CD8-positive, alpha-beta memory T cell (primary cell): ENCODE data around the gene ASPSCR1. TPM values are rescaled to one million over a fixed set of nuclear protein-coding genes. Genes with fewer than 3 reads are reported as not detected.

Experiments used
- CTCF ChIA-PET: fragments of 350-600 bp; sonication (Branson Sonifier 250); formaldehyde crosslinking; loops from one replicate; lab custom pipeline; 2021; ENCODE audit warnings: antibody characterized with exemption; lab: Charles Lee
- POLR2A ChIA-PET: fragments of 350-600 bp; sonication (Branson Sonifier 250); formaldehyde crosslinking; loops from one replicate; lab custom pipeline; 2021; ENCODE audit warnings: antibody characterized with exemption; lab: Charles Lee
- DNase-seq, 5 donors: peaks; one replicate each; pipeline versions ENCODE4 v3.0.0 to v3.0.0-alpha.2; 2020 to 2022; ENCODE audit warnings: mixed read lengths in 1 of 5
- H3K27ac ChIP-seq: one replicate; pipeline ENCODE4 v1.7.0; 2013; ENCODE audit warnings: low read depth, mild to moderate bottlenecking, low read length, moderate library complexity
- H3K27me3 ChIP-seq: 2 replicates; pipeline ENCODE4 v1.7.0; 2013; ENCODE audit warnings: low read length, mild to moderate bottlenecking; ENCODE audit not compliant: insufficient read depth, poor library complexity, severe bottlenecking
- H3K36me3 ChIP-seq: 2 replicates; pipeline ENCODE4 v1.7.0; 2013; ENCODE audit warnings: mild to moderate bottlenecking, low read length, moderate library complexity; ENCODE audit not compliant: insufficient read depth
- H3K4me1 ChIP-seq: 2 replicates; pipeline ENCODE4 v1.7.0; 2013; ENCODE audit warnings: mild to moderate bottlenecking, low read length, moderate library complexity; ENCODE audit not compliant: insufficient read depth
- H3K4me3 ChIP-seq: 2 replicates; pipeline ENCODE4 v1.7.0; 2013; ENCODE audit warnings: mild to moderate bottlenecking, low read length
- H3K9me3 ChIP-seq: 2 replicates; pipeline ENCODE4 v1.7.0; 2013; ENCODE audit warnings: mild to moderate bottlenecking, low read length
- H3K27ac Mint-ChIP-seq, 8 donors: one replicate each; pipeline ENCODE4 v1.8.0; 2020 to 2021; ENCODE audit warnings: mixed read lengths in 8 of 8, mild to moderate bottlenecking in 6 of 8, inconsistent platforms in 3 of 8, moderate library complexity in 3 of 8
- H3K27me3 Mint-ChIP-seq, 2 donors: one replicate each; pipeline ENCODE4 v1.8.0; 2020 to 2021; ENCODE audit warnings: mixed read lengths in 2 of 2, mild to moderate bottlenecking in 1 of 2, moderate library complexity in 1 of 2
- H3K36me3 Mint-ChIP-seq, 3 donors: one replicate each; pipeline ENCODE4 v1.8.0; 2020 to 2021; ENCODE audit warnings: mixed read lengths in 3 of 3, inconsistent platforms in 1 of 3, mild to moderate bottlenecking in 1 of 3
- H3K4me1 Mint-ChIP-seq, 3 donors: one replicate each; pipeline ENCODE4 v1.8.0; 2020 to 2021; ENCODE audit warnings: mixed read lengths in 3 of 3, inconsistent platforms in 1 of 3, mild to moderate bottlenecking in 1 of 3
- H3K4me3 Mint-ChIP-seq, 7 donors: one replicate each; pipeline ENCODE4 v1.8.0; 2020 to 2021; ENCODE audit warnings: mixed read lengths in 7 of 7, mild to moderate bottlenecking in 6 of 7, moderate library complexity in 4 of 7, inconsistent platforms in 2 of 7
- H3K9me3 Mint-ChIP-seq, 5 donors: one replicate each; pipeline ENCODE4 v1.8.0; 2020 to 2022; ENCODE audit warnings: mixed read lengths in 5 of 5, mild to moderate bottlenecking in 3 of 5, moderate library complexity in 2 of 5, inconsistent platforms in 1 of 5
- polyA plus RNA-seq: library from polyadenylated mRNA; unstranded; fragments of 300-500 nt; fragmentation: Illumina TruSeq; gene quantifications from one replicate; pipeline ENCODE4 v1.2.3, GENCODE V29; 2021
- total RNA-seq, 2 experiments: library from RNA; stranded (reverse); gene quantifications; one replicate each; pipeline ENCODE4 v1.2.3, GENCODE V29; 2021

Gene ASPSCR1
- total and polyA plus RNA-seq, 3 experiments from 2014 or later: 29.2 to 35.9 (median 32.0) TPM

- peak in 4 of 5 donors; percentile 20 to 72 (median 50) for DNase-seq
- peaks cover 0 to 8% (median 0%) of the 10 kb centered on the region in 3 donors for H3K36me3 Mint-ChIP-seq
- Histone ChIP-seq H3K27ac (peak overlapping the region; percentile 61), H3K9me3 (no peaks in the 10 kb centered on the region), H3K27me3 (no peaks in the 10 kb centered on the region), H3K4me3 (peak overlapping the region; percentile 70), H3K4me1 (peaks cover 26% of the 10 kb centered on the region), H3K36me3 (peaks cover 6% of the 10 kb centered on the region)
- peak overlapping the region; percentile 83 to 93 (median 85) for H3K4me3 Mint-ChIP-seq
- no peaks in the 10 kb centered on the region for H3K9me3 Mint-ChIP-seq
- H3K4me1 Mint-ChIP-seq: peaks cover 17 to 34% (median 21%) of the 10 kb centered on the region in 3 donors
- peak overlapping the region in 6 of 8 donors; percentile 56 to 85 (median 70) for H3K27ac Mint-ChIP-seq
- POLR2A ChIA-PET: interaction anchor here (1.4 to 1.7 kb wide), 2 partner anchors 61 to 151 kb away, joined by 5 to 12 read pairs; partner anchors contain the start of gene NOTUM
- CTCF ChIA-PET: interaction anchor here (0.8 to 6.0 kb wide), 7 partner anchors 10 to 134 kb away, joined by 3 to 83 read pairs (median 5); partner anchors contain the start of genes DCXR, NOTUM and RAC3
- H3K27me3 Mint-ChIP-seq: peaks cover 0 to 2% of the 10 kb centered on the region in 2 donors
These were observed 43.9 kb downstream of the ASPSCR1 start for GRCh38 chr17:82021107-82021899.

- Histone ChIP-seq H3K4me1 (peaks cover 26% of the 10 kb centered on the region), H3K4me3 (peak overlapping the region; percentile 70), H3K36me3 (peaks cover 6% of the 10 kb centered on the region), H3K27ac (peak overlapping the region; percentile 61), H3K9me3 (no peaks in the 10 kb centered on the region), H3K27me3 (no peaks in the 10 kb centered on the region)
- Mint-ChIP-seq H3K9me3 (no peaks in the 10 kb centered on the region), H3K4me1 (peaks cover 17 to 34% (median 21%) of the 10 kb centered on the region in 3 donors), H3K27ac (peak overlapping the region in 5 of 8 donors; percentile 62 to 85 (median 71)), H3K27me3 (peaks cover 0 to 2% of the 10 kb centered on the region in 2 donors), H3K36me3 (peaks cover 0 to 8% (median 0%) of the 10 kb centered on the region in 3 donors), H3K4me3 (peak overlapping the region; percentile 83 to 93 (median 85))
- DNase-seq: no peak
- POLR2A ChIA-PET: interaction anchor here (0.9 to 2.3 kb wide), 5 partner anchors 16 to 251 kb away, joined by 3 to 10 read pairs (median 5); partner anchors contain the start of genes CSNK1D and DCXR
- CTCF ChIA-PET: interaction anchor here (0.8 to 6.0 kb wide), 7 partner anchors 9 to 133 kb away, joined by 3 to 83 read pairs (median 5); partner anchors contain the start of genes DCXR, NOTUM and RAC3
These were observed 44.5 kb downstream of the ASPSCR1 start for GRCh38 chr17:82021900-82022309.

GRCh38 chr17:82022310-82022980, 45.0 kb downstream of the ASPSCR1 start, which contains the start of gene CENPX:
TSS of gene CENPX (minus strand) at chr17:82022878. CDS start at chr17:82022861, 17 bp downstream.
- ChIA-PET POLR2A (interaction anchor here (0.8 to 2.3 kb wide), 9 partner anchors 15 to 497 kb away, joined by 3 to 10 read pairs (median 5); partner anchors contain the start of genes CSNK1D, DCXR, FASN and FOXK2), CTCF (interaction anchor here (0.7 to 6.0 kb wide), 5 partner anchors 9 to 133 kb away, joined by 3 to 83 read pairs (median 16); partner anchors contain the start of genes DCXR, NOTUM and RAC3)
- H3K4me3 ChIP-seq: peak within 1 kb of the TSS; percentile 70

GRCh38 chr17:82022981-82023446, 45.6 kb downstream of the ASPSCR1 start, which contains the start of gene LRRC45:
TSS of gene LRRC45 (plus strand) at chr17:82023305. CDS start at chr17:82023644, 339 bp downstream.
- CTCF ChIA-PET: interaction anchor here (0.7 to 6.0 kb wide), 4 partner anchors 8 to 132 kb away, joined by 3 to 83 read pairs (median 20); partner anchors contain the start of genes DCXR, NOTUM and RAC3

More at GRCh38 chr17:82022310-82022980, 45.0 kb downstream of the ASPSCR1 start, which contains the start of gene CENPX:
- peaks cover 6% of the 10 kb centered on the region for H3K36me3 ChIP-seq
- peak within 1 kb of the TSS; percentile 61 for H3K27ac ChIP-seq
- H3K9me3 Mint-ChIP-seq: no peaks in the 10 kb centered on the region
- DNase-seq: peak in 1 of 5 donors; percentile 57
- peaks cover 0 to 2% of the 10 kb centered on the region in 2 donors for H3K27me3 Mint-ChIP-seq
- peak within 1 kb of the TSS; percentile 83 to 93 (median 85) for H3K4me3 Mint-ChIP-seq
- H3K36me3 Mint-ChIP-seq: peaks cover 0 to 8% (median 0%) of the 10 kb centered on the region in 3 donors
- H3K4me1 ChIP-seq: peaks cover 26% of the 10 kb centered on the region
- H3K9me3 ChIP-seq: no peaks in the 10 kb centered on the region
- no peaks in the 10 kb centered on the region for H3K27me3 ChIP-seq
- peak within 1 kb of the TSS in 7 of 8 donors; percentile 56 to 85 (median 71) for H3K27ac Mint-ChIP-seq
- peaks cover 17 to 34% (median 21%) of the 10 kb centered on the region in 3 donors for H3K4me1 Mint-ChIP-seq

GRCh38 chr17:82023447-82024241, 46.2 kb downstream of the ASPSCR1 start:
- H3K27ac ChIP-seq: peak overlapping the region; percentile 38
- POLR2A ChIA-PET: interaction anchor here (1.0 to 2.3 kb wide), 5 partner anchors 14 to 320 kb away, joined by 3 to 10 read pairs (median 6); partner anchors contain the start of genes DCXR, FASN and MRPL12

More at GRCh38 chr17:82022981-82023446, 45.6 kb downstream of the ASPSCR1 start, which contains the start of gene LRRC45:
- Histone ChIP-seq H3K27me3 (no peaks in the 10 kb centered on the region), H3K36me3 (peaks cover 6% of the 10 kb centered on the region), H3K9me3 (no peaks in the 10 kb centered on the region), H3K4me1 (peaks cover 26% of the 10 kb centered on the region), H3K27ac (peak within 1 kb of the TSS; percentile 61), H3K4me3 (peak within 1 kb of the TSS; percentile 70)
- DNase-seq: peak; percentile 99 to 100 (median 100)
- Mint-ChIP-seq H3K9me3 (no peaks in the 10 kb centered on the region), H3K4me3 (peak within 1 kb of the TSS; percentile 83 to 93 (median 85)), H3K27me3 (peaks cover 0 to 2% of the 10 kb centered on the region in 2 donors), H3K4me1 (peaks cover 17 to 34% (median 21%) of the 10 kb centered on the region in 3 donors), H3K27ac (peak within 1 kb of the TSS in 6 of 8 donors; percentile 56 to 85 (median 70)), H3K36me3 (peaks cover 0 to 8% (median 0%) of the 10 kb centered on the region in 3 donors)
- POLR2A ChIA-PET: interaction anchor here (0.8 to 2.3 kb wide), 9 partner anchors 15 to 496 kb away, joined by 3 to 10 read pairs (median 5); partner anchors contain the start of genes CSNK1D, DCXR, FASN and FOXK2

GRCh38 chr17:82024859-82025258, 47.4 kb downstream of the ASPSCR1 start:
- ChIA-PET POLR2A (no interaction called here), CTCF (interaction anchor here (6.0 kb wide), 1 partner anchor 64 kb away, joined by 83 read pairs; the partner anchor contains the start of gene NOTUM)
- H3K4me1 Mint-ChIP-seq: peaks cover 19 to 38% (median 21%) of the 10 kb centered on the region in 3 donors
- Histone ChIP-seq H3K9me3 (no peaks in the 10 kb centered on the region), H3K4me1 (peaks cover 28% of the 10 kb centered on the region), H3K27ac (no peak overlapping the region), H3K36me3 (no peaks in the 10 kb centered on the region), H3K27me3 (no peaks in the 10 kb centered on the region), H3K4me3 (no peak overlapping the region)
- H3K36me3 Mint-ChIP-seq: no peaks in the 10 kb centered on the region
- peaks cover 0 to 5% of the 10 kb centered on the region in 2 donors for H3K27me3 Mint-ChIP-seq
- no peaks in the 10 kb centered on the region for H3K9me3 Mint-ChIP-seq
- H3K4me3 Mint-ChIP-seq: peak overlapping the region in 1 of 7 donors; percentile 23
- H3K27ac Mint-ChIP-seq: no peak overlapping the region
- DNase-seq: no peak

More at GRCh38 chr17:82023447-82024241, 46.2 kb downstream of the ASPSCR1 start:
- H3K4me1 ChIP-seq: peaks cover 26% of the 10 kb centered on the region
- H3K4me1 Mint-ChIP-seq: peaks cover 17 to 34% (median 21%) of the 10 kb centered on the region in 3 donors
- no peaks in the 10 kb centered on the region for H3K9me3 Mint-ChIP-seq
- peak overlapping the region; percentile 64 for H3K4me3 ChIP-seq
- H3K27me3 Mint-ChIP-seq: peaks cover 0 to 2% of the 10 kb centered on the region in 2 donors
- DNase-seq: peak in 2 of 5 donors; percentile 14 to 15
- CTCF ChIA-PET: interaction anchor here (3.9 to 6.0 kb wide), 2 partner anchors 13 to 62 kb away, joined by 16 to 83 read pairs; partner anchors contain the start of genes DCXR and NOTUM
- peaks cover 3% of the 10 kb centered on the region for H3K36me3 ChIP-seq
- peak overlapping the region in 3 of 8 donors; percentile 33 to 51 (median 50) for H3K27ac Mint-ChIP-seq
- no peaks in the 10 kb centered on the region for H3K27me3 ChIP-seq
- peak overlapping the region; percentile 75 to 93 (median 84) for H3K4me3 Mint-ChIP-seq
- H3K36me3 Mint-ChIP-seq: peaks cover 0 to 3% (median 0%) of the 10 kb centered on the region in 3 donors
- H3K9me3 ChIP-seq: no peaks in the 10 kb centered on the region
